Liver (tissue), 9 donors: ENCODE results near the gene DOK6. TPM values are rescaled to one million over a fixed set of nuclear protein-coding genes. Genes with fewer than 3 reads are reported as not detected.

ENCODE experiments used
- DNase-seq: peaks from one replicate; pipeline ENCODE4 v3.0.0-alpha.2; 2017; ENCODE audit warnings: low spot score
- H3K27ac ChIP-seq, 2 donors: one replicate each; pipeline ENCODE4 v1.7.0; 2013; ENCODE audit warnings: inconsistent platforms in 2 of 2, low read length in 2 of 2, control low read depth in 1 of 2, low read depth in 1 of 2, mild to moderate bottlenecking in 1 of 2
- H3K27me3 ChIP-seq, 4 donors: one replicate each; pipeline versions ENCODE4 v1.6.1 to v1.7.0; 2013; ENCODE audit warnings: low read length in 3 of 4, inconsistent platforms in 1 of 4, mild to moderate bottlenecking in 1 of 4, moderate library complexity in 1 of 4; ENCODE audit not compliant: control insufficient read depth in 4 of 4, insufficient read depth in 4 of 4
- H3K36me3 ChIP-seq, 4 donors: one replicate each; pipeline versions ENCODE4 v1.6.1 to v1.7.0; 2013; ENCODE audit warnings: low read length in 3 of 4, mild to moderate bottlenecking in 3 of 4, low read depth in 1 of 4, moderate library complexity in 1 of 4; ENCODE audit not compliant: control insufficient read depth in 4 of 4, insufficient read depth in 3 of 4
- H3K4me1 ChIP-seq, 4 donors: one replicate each; pipeline versions ENCODE4 v1.6.1 to v1.7.0; 2013; ENCODE audit warnings: low read length in 3 of 4, mild to moderate bottlenecking in 3 of 4, moderate library complexity in 1 of 4; ENCODE audit not compliant: control insufficient read depth in 4 of 4, insufficient read depth in 4 of 4
- H3K4me3 ChIP-seq, 3 donors: one replicate each; pipeline versions ENCODE4 v1.6.1 to v1.7.0; 2013; ENCODE audit warnings: low read length in 3 of 3, control low read depth in 1 of 3, low read depth in 1 of 3, mild to moderate bottlenecking in 1 of 3
- H3K9ac ChIP-seq, 2 donors: one replicate each; pipeline ENCODE4 v1.7.0; 2013; ENCODE audit warnings: low read length in 2 of 2, mild to moderate bottlenecking in 2 of 2, moderate library complexity in 2 of 2, control low read depth in 1 of 2, low read depth in 1 of 2
- H3K9me3 ChIP-seq, 4 donors: one replicate each; pipeline versions ENCODE4 v1.6.1 to v1.7.0; 2013; ENCODE audit warnings: low read length in 3 of 4; ENCODE audit not compliant: control insufficient read depth in 4 of 4
- ATF3 ChIP-seq: IDR thresholded peaks from 2 replicates; pipeline ENCODE4 v1.6.1; 2016; ENCODE audit warnings: antibody characterized with exemption
- EGR1 ChIP-seq, 2 donors: IDR thresholded peaks; 2 replicates each; pipeline ENCODE4 v1.6.1; 2016 to 2018; ENCODE audit warnings: antibody characterized with exemption in 2 of 2, low read depth in 2 of 2
- FOXA1 ChIP-seq: IDR thresholded peaks from 2 replicates; pipeline ENCODE4 v1.6.1; 2016; ENCODE audit warnings: antibody characterized with exemption
- FOXA2 ChIP-seq: IDR thresholded peaks from 2 replicates; pipeline ENCODE4 v1.6.1; 2016; ENCODE audit warnings: antibody characterized with exemption
- GABPA ChIP-seq, 2 donors: IDR thresholded peaks in 1 of 2; conservative IDR thresholded peaks in 1 of 2; 2 replicates each; pipeline ENCODE4 v1.6.1; 2016; ENCODE audit warnings: antibody characterized with exemption in 2 of 2, mild to moderate bottlenecking in 1 of 2, moderate library complexity in 1 of 2
- HNF4A ChIP-seq, 2 donors: conservative IDR thresholded peaks; 2 replicates each; pipeline ENCODE4 v1.6.1; 2016; ENCODE audit warnings: antibody characterized with exemption in 2 of 2, mild to moderate bottlenecking in 2 of 2
- HNF4G ChIP-seq: IDR thresholded peaks from 2 replicates; pipeline ENCODE4 v1.6.1; 2016; ENCODE audit warnings: antibody characterized with exemption
- JUND ChIP-seq, 2 donors: IDR thresholded peaks; 2 replicates each; pipeline ENCODE4 v1.6.1; 2016; ENCODE audit warnings: antibody characterized with exemption in 2 of 2
- MAX ChIP-seq: IDR thresholded peaks from 2 replicates; pipeline ENCODE4 v1.6.1; 2016; ENCODE audit warnings: antibody characterized with exemption
- NR2F2 ChIP-seq: IDR thresholded peaks from 2 replicates; pipeline ENCODE4 v1.6.1; 2016; ENCODE audit warnings: antibody characterized with exemption
- RAD21 ChIP-seq, 2 donors: IDR thresholded peaks; 2 replicates each; pipeline ENCODE4 v1.6.1; 2016; ENCODE audit warnings: antibody characterized with exemption in 2 of 2, mild to moderate bottlenecking in 2 of 2
- REST ChIP-seq: IDR thresholded peaks from 2 replicates; pipeline ENCODE4 v1.6.1; 2016; ENCODE audit warnings: antibody characterized with exemption, mild to moderate bottlenecking
- RXRA ChIP-seq, 2 donors: IDR thresholded peaks; 2 replicates each; pipeline ENCODE4 v1.6.1; 2017 to 2018; ENCODE audit warnings: antibody characterized with exemption in 2 of 2, mild to moderate bottlenecking in 1 of 2
- SP1 ChIP-seq: IDR thresholded peaks from 2 replicates; pipeline ENCODE4 v1.6.1; 2018; ENCODE audit warnings: antibody characterized with exemption, mild to moderate bottlenecking
- TAF1 ChIP-seq: conservative IDR thresholded peaks from 2 replicates; pipeline ENCODE4 v1.6.1; 2016; ENCODE audit warnings: antibody characterized with exemption, mild to moderate bottlenecking
- YY1 ChIP-seq: IDR thresholded peaks from 2 replicates; pipeline ENCODE4 v1.6.1; 2016; ENCODE audit warnings: antibody characterized with exemption, mild to moderate bottlenecking
- WGBS: extraction: QIAGEN DNeasy Blood & Tissue Kit; methylation state at CpG from one replicate; pipeline ENCODE4 v1.1.7; 2013; 5-methylcytosine and 5-hydroxymethylcytosine counted together
- polyA plus RNA-seq, 2 donors: library from polyadenylated mRNA; stranded (reverse) in 1 of 2; unstranded in 1 of 2; fragments of 200-250 nt in 1 of 2; fragments of >200 nt in 1 of 2; fragmentation: Nextera tagmentation in 1 of 2; extraction: Ambion mirVana in 1 of 2; gene quantifications; one replicate each; pipeline versions ENCODE4 v1.2.1 to v1.2.3, GENCODE V29; 2013 to 2015
- total RNA-seq, 2 donors: library from RNA; depleted of rRNA; stranded (reverse); fragments of >200 nt; gene quantifications; one replicate each; pipeline ENCODE4 v1.2.3, GENCODE V29; 2014
- TF ChIP-seq, protein P1 (sequence below): fragments of 150-350 bp; IDR thresholded peaks from 2 replicates; pipeline ENCODE4 v1.5.1; 2017; ENCODE audit warnings: improper control_type of control experiment, low read depth, low read length; ENCODE audit not compliant: missing input control
- TF ChIP-seq, protein P2 (sequence below): IDR thresholded peaks from 2 replicates; pipeline ENCODE4 v1.6.1; 2016; ENCODE audit warnings: antibody characterized with exemption
- donor health status: healthy.
- donor health status: healthy.
- donor health status: healthy.
- donor health status: healthy.
- donor health status: healthy.

The DOK6 gene
- total and polyA plus RNA-seq, 4 donors: 0.08 to 1.1 (median 0.67) TPM

- Histone ChIP-seq H3K27me3 (no peaks in the 10 kb centered on the region), H3K36me3 (no peaks in the 10 kb centered on the region), H3K27ac (no peak overlapping the region), H3K9me3 (no peaks in the 10 kb centered on the region), H3K9ac (no peak overlapping the region), H3K4me3 (no peak overlapping the region), H3K4me1 (no peaks in the 10 kb centered on the region)
- no peak for TF ChIP-seq RXRA (IDR thresholded peaks at IDR 0.05)
- TF ChIP-seq SP1: no peak
- TF ChIP-seq, protein P1, sequence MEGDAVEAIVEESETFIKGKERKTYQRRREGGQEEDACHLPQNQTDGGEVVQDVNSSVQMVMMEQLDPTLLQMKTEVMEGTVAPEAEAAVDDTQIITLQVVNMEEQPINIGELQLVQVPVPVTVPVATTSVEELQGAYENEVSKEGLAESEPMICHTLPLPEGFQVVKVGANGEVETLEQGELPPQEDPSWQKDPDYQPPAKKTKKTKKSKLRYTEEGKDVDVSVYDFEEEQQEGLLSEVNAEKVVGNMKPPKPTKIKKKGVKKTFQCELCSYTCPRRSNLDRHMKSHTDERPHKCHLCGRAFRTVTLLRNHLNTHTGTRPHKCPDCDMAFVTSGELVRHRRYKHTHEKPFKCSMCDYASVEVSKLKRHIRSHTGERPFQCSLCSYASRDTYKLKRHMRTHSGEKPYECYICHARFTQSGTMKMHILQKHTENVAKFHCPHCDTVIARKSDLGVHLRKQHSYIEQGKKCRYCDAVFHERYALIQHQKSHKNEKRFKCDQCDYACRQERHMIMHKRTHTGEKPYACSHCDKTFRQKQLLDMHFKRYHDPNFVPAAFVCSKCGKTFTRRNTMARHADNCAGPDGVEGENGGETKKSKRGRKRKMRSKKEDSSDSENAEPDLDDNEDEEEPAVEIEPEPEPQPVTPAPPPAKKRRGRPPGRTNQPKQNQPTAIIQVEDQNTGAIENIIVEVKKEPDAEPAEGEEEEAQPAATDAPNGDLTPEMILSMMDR: no peak
- no peak for TF ChIP-seq RAD21 (IDR thresholded peaks at IDR 0.05)
- TF ChIP-seq, protein P2, sequence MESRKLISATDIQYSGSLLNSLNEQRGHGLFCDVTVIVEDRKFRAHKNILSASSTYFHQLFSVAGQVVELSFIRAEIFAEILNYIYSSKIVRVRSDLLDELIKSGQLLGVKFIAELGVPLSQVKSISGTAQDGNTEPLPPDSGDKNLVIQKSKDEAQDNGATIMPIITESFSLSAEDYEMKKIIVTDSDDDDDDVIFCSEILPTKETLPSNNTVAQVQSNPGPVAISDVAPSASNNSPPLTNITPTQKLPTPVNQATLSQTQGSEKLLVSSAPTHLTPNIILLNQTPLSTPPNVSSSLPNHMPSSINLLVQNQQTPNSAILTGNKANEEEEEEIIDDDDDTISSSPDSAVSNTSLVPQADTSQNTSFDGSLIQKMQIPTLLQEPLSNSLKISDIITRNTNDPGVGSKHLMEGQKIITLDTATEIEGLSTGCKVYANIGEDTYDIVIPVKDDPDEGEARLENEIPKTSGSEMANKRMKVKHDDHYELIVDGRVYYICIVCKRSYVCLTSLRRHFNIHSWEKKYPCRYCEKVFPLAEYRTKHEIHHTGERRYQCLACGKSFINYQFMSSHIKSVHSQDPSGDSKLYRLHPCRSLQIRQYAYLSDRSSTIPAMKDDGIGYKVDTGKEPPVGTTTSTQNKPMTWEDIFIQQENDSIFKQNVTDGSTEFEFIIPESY: no peak
- TF ChIP-seq NR2F2: no peak
- no peak for TF ChIP-seq ATF3
- no peak for TF ChIP-seq REST
- no peak for TF ChIP-seq GABPA (IDR thresholded peaks at IDR 0.05 in 1 of 2, conservative IDR thresholded peaks at IDR 0.05 in 1 of 2)
- TF ChIP-seq FOXA1: no peak
- no peak for TF ChIP-seq YY1
- no peak for TF ChIP-seq JUND (IDR thresholded peaks at IDR 0.05)
- TF ChIP-seq FOXA2: no peak
- TF ChIP-seq EGR1 (IDR thresholded peaks at IDR 0.05; ENCODE audit: low read depth in 2 of 2): no peak
- no peak for TF ChIP-seq HNF4A (conservative IDR thresholded peaks at IDR 0.05)
- TF ChIP-seq HNF4G: no peak
- no peak for TF ChIP-seq TAF1
- TF ChIP-seq MAX: no peak
- DNase-seq: no peak
- WGBS: 75% methylated on average over 5 of the region's 5 CpGs
Measured at GRCh38 chr18:69495338-69495737, 94.7 kb downstream of the DOK6 start.
